Activated naive CD4-positive, alpha-beta T cell treated with anti-CD3 and anti-CD28 coated beads, Interleukin-2, amount 10 ng/mL, durations not matched to agents 5 hours and 36 hours (primary cell): Measurements from ENCODE around the gene RHEX. TPM values are rescaled to one million over a fixed set of nuclear protein-coding genes. Genes with fewer than 3 reads are reported as not detected.

ENCODE experiments used
- total RNA-seq, 2 experiments: library from RNA; stranded (reverse); gene quantifications; one replicate each; pipeline ENCODE4 v1.2.3, GENCODE V29; 2021

Gene RHEX, protein sequence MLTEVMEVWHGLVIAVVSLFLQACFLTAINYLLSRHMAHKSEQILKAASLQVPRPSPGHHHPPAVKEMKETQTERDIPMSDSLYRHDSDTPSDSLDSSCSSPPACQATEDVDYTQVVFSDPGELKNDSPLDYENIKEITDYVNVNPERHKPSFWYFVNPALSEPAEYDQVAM
- total RNA-seq: not detected

DNA sequence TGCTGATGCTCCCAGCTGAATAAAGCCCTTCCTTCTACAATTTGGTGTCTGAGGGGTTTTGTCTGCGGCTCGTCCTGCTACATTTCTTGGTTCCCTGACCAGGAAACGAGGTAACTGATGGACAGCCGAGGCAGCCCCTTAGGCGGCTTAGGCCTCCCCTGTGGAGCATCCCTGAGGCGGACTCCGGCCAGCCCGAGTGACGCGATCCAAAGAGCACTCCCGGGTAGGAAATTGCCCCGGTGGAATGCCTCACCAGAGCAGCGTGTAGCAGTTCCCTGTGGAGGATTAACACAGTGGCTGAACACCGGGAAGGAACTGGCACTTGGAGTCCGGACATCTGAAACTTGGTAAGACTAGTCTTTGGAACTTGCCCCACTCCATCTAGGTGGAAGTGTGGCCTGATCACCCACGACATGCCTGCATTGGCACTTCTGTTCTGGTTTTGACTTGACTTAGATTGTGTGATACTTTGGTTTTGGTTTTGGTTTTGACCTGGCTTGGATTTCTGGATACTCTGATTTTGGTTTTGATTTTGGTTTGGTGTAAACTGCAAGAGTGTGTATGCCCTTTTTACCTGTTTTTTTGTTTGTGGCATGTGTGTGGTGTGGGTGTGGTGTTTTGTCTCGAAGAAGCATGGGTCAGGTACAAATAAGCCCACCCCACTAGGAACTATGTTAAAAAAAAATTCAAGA is at the start of gene RHEX:
Gene RHEX, plus strand, starts transcription at position 255 of the 692 bp plus-strand sequence. CDS start 44,656 bp downstream, outside the sequence.

GRCh38 chr1:206023695-206024094 is 29.3 kb upstream of the RHEX start, which contains the start of gene CTSE:
Gene CTSE, minus strand, starts transcription at chr1:206023895. Its CDS starts 104 bp downstream, at chr1:206023791.

DNA sequence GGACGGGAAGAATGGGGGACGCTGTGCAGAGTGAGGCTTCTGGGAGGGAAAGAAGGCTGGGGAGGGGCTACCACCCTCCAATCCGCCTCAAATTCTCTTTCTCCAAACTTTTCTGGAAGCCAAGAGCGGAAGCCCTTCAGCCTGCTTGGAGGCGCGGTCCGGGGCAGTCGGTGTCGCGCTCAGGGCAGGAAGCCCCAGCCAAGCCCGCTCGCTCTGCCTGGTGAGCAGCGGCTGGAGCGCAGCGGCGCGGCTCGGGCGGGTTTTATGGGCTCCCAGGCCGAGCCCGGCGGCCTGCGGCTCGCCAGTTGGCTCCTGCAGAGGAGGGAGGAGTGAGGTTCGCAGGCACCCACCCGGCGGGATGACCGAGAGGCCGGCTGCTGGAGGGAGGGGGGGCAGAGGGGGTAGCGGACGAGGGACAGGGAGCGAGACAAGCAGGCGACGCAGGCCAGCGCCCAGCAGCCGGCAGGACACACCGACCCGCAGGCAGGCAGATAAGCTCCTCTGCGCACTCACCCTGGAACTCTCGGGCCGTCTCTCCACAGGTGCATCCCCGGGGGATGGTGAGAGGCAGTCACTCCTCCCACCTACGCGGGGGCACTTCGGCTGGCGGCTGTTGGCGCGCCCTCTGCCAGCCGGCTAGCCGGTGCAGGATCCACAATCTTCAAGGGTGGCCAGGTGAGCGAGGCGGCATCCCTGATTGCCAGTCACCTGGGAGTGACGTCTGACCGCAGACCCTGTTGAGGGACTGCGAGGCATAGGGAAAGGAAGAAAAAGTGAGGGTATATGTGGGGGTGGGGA is 64.4 kb downstream of the RHEX start, which contains the start of gene AVPR1B:
Gene AVPR1B, minus strand, starts transcription at position 238 of the 798 bp plus-strand sequence. CDS start 498 bp downstream, outside the sequence.

Other genes with a start within 250 kb of the RHEX start
- 10 to 100 TPM; 10.8 to 11.5 TPM for gene SLC41A1, start 240.0 kb upstream of the RHEX start, total RNA-seq
- under 1 TPM; 0.71 to 0.82 TPM for gene PM20D1, start 203.0 kb upstream of the RHEX start, total RNA-seq
- gene SLC26A9, start 109.7 kb upstream of the RHEX start, total RNA-seq: not detected
- gene RAB7B, start 49.8 kb upstream of the RHEX start, total RNA-seq: not detected
- gene CTSE, start 29.3 kb upstream of the RHEX start, total RNA-seq: not detected
- gene AVPR1B, start 64.2 kb downstream of the RHEX start, total RNA-seq: not detected
- 10 to 100 TPM; 18.2 to 19.2 TPM for gene FAM72A, start 149.7 kb downstream of the RHEX start, total RNA-seq
- 10 to 100 TPM; 63.8 to 65.1 TPM for gene SRGAP2, start 150.4 kb downstream of the RHEX start, total RNA-seq